ENCODE data around the gene HMGA1. TPM values are rescaled to one million over a fixed set of nuclear protein-coding genes. Genes with fewer than 3 reads are reported as not detected.

HMGA1 gene
- total RNA-seq, 6 donors from 2014 or later: 19.9 to 91.5 (median 58.9) TPM

DNA sequence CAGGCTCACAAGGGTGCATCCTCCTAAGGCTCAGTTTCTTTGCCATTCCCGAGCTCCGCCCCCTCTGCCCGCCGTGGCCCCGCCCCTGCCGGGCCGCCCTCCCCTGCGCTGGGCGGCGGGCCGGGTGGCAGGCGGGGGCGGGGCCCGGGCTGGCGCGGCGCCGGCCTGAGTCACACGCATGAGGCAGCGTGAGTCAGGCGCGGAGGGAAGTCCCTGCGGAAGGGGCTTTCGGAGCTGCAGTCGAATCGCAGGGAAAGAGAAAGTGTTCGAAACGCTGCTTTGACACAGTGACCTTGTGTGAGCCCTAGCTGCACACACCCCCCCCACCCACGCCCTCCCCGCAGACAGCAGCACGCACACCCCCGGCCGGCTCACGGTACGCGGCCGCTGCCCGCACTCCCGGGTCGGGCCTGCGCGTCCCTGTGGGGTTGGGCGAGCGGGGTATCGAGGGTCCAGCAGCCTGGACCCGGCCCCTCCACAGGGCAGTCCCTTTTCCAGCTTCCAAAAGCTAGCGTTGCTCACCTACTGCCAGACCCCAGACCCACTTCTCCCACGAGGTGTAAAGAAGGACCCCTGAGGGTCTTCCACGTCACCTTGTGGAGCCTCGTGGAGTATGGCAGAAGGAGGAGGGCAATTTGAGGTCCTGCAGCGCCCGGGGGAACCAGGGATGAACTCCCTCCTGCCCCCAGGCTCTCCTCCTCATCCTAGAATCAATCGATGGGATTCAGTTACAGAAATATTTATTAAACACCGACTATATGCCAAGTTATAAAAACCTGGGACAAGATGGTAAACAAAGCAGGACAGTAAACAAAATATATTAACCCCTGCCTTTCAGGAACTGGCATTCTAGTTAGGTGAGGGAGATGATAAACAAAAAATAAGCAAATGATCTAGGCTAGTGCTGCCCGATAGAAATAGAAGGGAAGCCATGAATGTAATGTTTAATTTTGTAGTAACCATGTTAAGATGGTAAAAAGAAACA is 12.4 kb upstream of the HMGA1 start:
- H3K27me3 ChIP-seq: no peaks in the 10 kb centered on the region
- ATAC-seq (ENCODE audit: low FRiP score in 2 of 2) (peak; percentile 95 to 99), DNase-seq (peak; percentile 96 to 99)
- peaks cover 6 to 12% (median 9%) of the 10 kb centered on the region in 4 donors for H3K4me1 ChIP-seq
- H3K4me3 ChIP-seq: peak overlapping the region; percentile 53 to 77 (median 66)
- H3K9me3 ChIP-seq: no peaks in the 10 kb centered on the region
- TF ChIP-seq POLR2AphosphoS5 (IDR thresholded peaks at IDR 0.05) (peak; percentile 82 to 89), POLR2A (IDR thresholded peaks at IDR 0.05) (peak in 3 of 4 donors; percentile 39 to 74 (median 65)), EP300 (IDR thresholded peaks at IDR 0.05) (peak in 2 of 4 donors; percentile 59 to 91)
- TF ChIP-seq, protein P1, sequence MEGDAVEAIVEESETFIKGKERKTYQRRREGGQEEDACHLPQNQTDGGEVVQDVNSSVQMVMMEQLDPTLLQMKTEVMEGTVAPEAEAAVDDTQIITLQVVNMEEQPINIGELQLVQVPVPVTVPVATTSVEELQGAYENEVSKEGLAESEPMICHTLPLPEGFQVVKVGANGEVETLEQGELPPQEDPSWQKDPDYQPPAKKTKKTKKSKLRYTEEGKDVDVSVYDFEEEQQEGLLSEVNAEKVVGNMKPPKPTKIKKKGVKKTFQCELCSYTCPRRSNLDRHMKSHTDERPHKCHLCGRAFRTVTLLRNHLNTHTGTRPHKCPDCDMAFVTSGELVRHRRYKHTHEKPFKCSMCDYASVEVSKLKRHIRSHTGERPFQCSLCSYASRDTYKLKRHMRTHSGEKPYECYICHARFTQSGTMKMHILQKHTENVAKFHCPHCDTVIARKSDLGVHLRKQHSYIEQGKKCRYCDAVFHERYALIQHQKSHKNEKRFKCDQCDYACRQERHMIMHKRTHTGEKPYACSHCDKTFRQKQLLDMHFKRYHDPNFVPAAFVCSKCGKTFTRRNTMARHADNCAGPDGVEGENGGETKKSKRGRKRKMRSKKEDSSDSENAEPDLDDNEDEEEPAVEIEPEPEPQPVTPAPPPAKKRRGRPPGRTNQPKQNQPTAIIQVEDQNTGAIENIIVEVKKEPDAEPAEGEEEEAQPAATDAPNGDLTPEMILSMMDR (IDR thresholded peaks at IDR 0.05): no peak
- H3K36me3 ChIP-seq: no peaks in the 10 kb centered on the region
- H3K27ac ChIP-seq: peak overlapping the region; percentile 89 to 97 (median 94)
- 3 to 5% methylated on average over 29 to 30 of the region's 55 CpGs for WGBS, 2 donors

DNA sequence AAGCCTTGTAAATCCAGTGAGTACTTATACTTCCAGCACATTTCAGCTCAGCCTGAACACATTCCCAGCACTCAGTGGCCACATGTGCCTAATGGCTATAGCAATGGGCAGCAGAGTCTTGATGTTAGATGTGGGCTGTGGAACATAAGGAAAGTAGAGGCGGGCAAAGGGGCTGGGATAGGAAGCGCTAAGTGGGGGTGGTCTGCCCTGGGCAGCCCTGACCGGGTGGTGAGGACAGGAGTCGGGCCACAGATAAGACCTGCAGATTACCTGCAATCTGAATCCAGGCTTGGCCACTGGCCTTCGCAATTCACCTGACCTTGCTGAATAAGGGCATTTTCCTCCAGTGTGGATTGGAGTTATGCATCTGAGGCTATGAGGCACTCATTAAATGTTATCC is 11.1 kb upstream of the HMGA1 start:
- no peak overlapping the region for H3K4me3 ChIP-seq
- TF ChIP-seq, protein P1 (IDR thresholded peaks at IDR 0.05): no peak
- peaks cover 6 to 12% (median 9%) of the 10 kb centered on the region in 4 donors for H3K4me1 ChIP-seq
- no peaks in the 10 kb centered on the region for H3K27me3 ChIP-seq
- H3K36me3 ChIP-seq: no peaks in the 10 kb centered on the region
- 93 to 94% methylated on average over 5 of the region's 5 CpGs for WGBS, 2 donors
- DNase-seq (no peak), ATAC-seq (ENCODE audit: low FRiP score in 2 of 2) (no peak)
- no peaks in the 10 kb centered on the region for H3K9me3 ChIP-seq
- no peak overlapping the region for H3K27ac ChIP-seq

DNA sequence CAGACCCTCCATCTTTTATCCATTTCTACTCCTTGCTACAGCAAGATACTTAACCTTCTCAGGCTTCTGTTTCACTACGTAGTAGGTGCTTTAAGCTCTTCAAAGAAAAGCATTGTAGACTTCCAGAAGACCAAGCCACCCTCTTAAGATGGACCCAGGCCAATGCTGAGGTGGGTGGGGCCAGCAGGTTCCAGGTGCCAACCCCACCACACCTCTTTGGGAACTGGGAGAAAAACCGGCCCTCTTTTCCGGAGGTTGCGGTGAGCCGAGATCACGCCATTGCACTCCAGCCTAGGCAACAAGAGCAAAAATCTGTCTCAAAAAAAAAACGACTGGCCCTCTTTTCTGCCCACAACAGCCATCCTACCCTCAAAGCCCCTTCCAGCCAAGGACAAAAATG is 10.6 kb upstream of the HMGA1 start:
- no peak for TF ChIP-seq POLR2AphosphoS5 (IDR thresholded peaks at IDR 0.05)
- no peak for TF ChIP-seq POLR2A (IDR thresholded peaks at IDR 0.05)
- TF ChIP-seq, protein P1 (IDR thresholded peaks at IDR 0.05): no peak
- no peak for TF ChIP-seq EP300 (IDR thresholded peaks at IDR 0.05)
- Histone ChIP-seq H3K4me1 (peaks cover 6 to 12% (median 9%) of the 10 kb centered on the region in 4 donors), H3K27ac (no peak overlapping the region), H3K36me3 (no peaks in the 10 kb centered on the region), H3K27me3 (no peaks in the 10 kb centered on the region), H3K9me3 (no peaks in the 10 kb centered on the region), H3K4me3 (no peak overlapping the region)
- DNase-seq (no peak), ATAC-seq (ENCODE audit: low FRiP score in 2 of 2) (no peak)
- 77 to 79% methylated on average over 7 of the region's 7 CpGs for WGBS, 2 donors

DNA sequence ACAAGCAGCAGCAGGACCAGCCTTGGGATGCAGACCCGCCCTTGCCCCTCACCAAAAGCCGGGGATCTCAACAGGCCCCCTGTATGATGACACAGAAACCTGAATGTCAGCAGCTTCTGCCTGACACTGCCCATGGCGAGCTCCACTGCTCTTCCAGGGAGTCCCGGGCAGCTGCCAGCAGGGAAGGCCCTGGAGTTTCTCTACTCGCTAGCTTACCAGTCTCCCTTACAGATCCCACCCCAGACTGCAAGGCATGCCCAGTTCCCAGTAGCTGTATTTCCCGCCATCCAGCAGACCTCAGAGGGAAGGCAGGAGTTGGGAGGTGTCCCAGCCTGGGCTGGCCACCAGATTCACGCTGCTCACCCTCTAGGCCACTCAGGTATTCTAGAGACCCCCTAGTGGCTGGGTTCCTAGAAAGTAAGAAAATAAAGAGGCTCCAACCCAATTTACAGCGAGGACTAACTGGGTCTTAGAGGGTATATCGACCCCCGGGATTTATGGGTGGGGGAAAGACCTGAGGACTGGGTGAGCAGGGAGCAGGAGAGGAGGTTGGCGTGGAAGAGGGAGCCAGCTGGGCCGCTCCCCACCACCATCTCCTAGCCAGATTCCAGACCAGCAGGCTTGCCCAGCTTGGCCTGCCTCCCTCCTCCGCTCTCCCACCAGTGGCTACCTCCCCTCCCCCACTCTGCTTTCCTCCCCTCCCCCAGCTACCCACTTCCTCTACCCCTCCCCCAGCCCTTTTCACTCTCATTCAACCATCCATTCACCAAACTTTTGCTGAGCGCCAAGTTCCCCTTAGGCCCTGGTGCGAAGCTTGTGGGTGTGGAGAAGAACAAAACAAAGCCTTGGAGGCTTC is 9.7 kb upstream of the HMGA1 start:
- Histone ChIP-seq H3K4me1 (peaks cover 6 to 12% (median 9%) of the 10 kb centered on the region in 4 donors), H3K27ac (no peak overlapping the region), H3K36me3 (no peaks in the 10 kb centered on the region), H3K4me3 (no peak overlapping the region), H3K9me3 (no peaks in the 10 kb centered on the region), H3K27me3 (no peaks in the 10 kb centered on the region)
- no peak for ATAC-seq (ENCODE audit: low FRiP score in 2 of 2)
- TF ChIP-seq EP300 (IDR thresholded peaks at IDR 0.05) (no peak), POLR2AphosphoS5 (IDR thresholded peaks at IDR 0.05) (no peak)
- TF ChIP-seq, protein P1 (IDR thresholded peaks at IDR 0.05): no peak
- WGBS, 2 donors: 83 to 90% methylated on average over 12 to 15 of the region's 15 CpGs
- no peak for DNase-seq

Measured in upper lobe of left lung (tissue), 6 donors.